ENCODE data around the gene AP2S1. TPM values are rescaled to one million over a fixed set of nuclear protein-coding genes. Genes with fewer than 3 reads are reported as not detected.

AP2S1 gene
- total and polyA plus RNA-seq, 3 experiments from 2014 or later = 74.3 to 121 (median 121) TPM

- Histone ChIP-seq H3K4me1 (ENCODE audit: insufficient read depth, low read length) (peaks cover 46% of the 10 kb centered on the region), H3K4me3 (ENCODE audit: low read length) (no peak overlapping the region), H3K27ac (ENCODE audit: low read depth, low read length) (no peak overlapping the region), H3K36me3 (ENCODE audit: insufficient read depth, low read length) (no peaks in the 10 kb centered on the region), H3K9me3 (ENCODE audit: low read length) (no peaks in the 10 kb centered on the region), H3K27me3 (ENCODE audit: insufficient read depth, low read length, poor library complexity, severe bottlenecking) (no peaks in the 10 kb centered on the region)
- ChIA-PET CTCF (interaction anchor here (0.5 kb wide), 1 partner anchor 284 kb away, joined by 3 read pairs; no protein-coding TSS in a partner anchor), POLR2A (no interaction called here)
- Mint-ChIP-seq H3K4me3 (peak overlapping the region in 4 of 7 donors; percentile 5 to 25 (median 15)), H3K4me1 (peaks cover 11 to 18% (median 15%) of the 10 kb centered on the region in 3 donors), H3K9me3 (no peaks in the 10 kb centered on the region), H3K27me3 (no peaks in the 10 kb centered on the region), H3K27ac (peak overlapping the region; percentile 30 to 71 (median 48)), H3K36me3 (peaks cover 0 to 8% (median 0%) of the 10 kb centered on the region in 3 donors)
- DNase-seq = no peak
Measured at GRCh38 chr19:46866407-46867136, 15.9 kb upstream of the AP2S1 start.

DNA sequence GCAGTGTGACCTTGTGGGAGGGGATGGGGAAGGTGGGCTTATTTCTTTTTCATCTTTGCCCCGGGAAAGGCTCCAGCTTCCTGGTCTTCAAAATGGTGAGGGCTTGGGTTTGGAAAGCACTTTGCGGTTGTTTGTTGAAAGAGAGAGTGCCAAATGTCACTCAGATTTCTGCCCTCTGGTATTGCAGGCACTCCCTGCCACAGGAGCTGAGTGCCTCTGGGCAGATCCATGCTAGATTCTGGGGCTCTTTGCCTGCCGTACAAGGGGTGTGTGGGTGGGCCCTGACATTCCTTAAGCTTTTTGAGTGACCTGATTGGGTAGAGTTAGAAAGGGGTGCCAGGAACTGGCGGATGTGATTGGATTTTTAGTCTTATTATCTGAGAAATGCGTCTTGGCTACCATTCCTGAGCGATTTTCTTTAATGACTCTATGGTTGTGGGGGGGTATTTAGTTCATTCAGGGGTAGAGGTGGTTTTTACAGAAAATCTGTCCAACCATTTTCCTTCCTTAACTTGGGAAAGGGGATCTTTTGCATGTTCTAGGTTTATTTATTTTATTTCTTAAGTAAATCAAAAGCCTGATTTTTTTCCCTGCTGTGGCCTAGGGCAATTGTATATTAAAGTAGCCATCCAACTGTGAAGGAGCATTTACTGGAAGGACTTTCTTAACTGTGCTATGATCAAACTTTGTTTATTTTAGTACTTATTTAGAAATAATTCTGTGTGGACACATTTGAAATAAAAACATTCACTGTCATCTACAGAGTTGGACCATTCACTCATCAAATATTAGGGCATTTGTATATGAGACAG is 13.4 kb upstream of the AP2S1 start:
- Mint-ChIP-seq H3K4me3 (no peak overlapping the region), H3K27me3 (no peaks in the 10 kb centered on the region), H3K36me3 (peaks cover 0 to 12% (median 0%) of the 10 kb centered on the region in 3 donors), H3K27ac (no peak overlapping the region), H3K4me1 (peaks cover 6 to 10% (median 7%) of the 10 kb centered on the region in 3 donors), H3K9me3 (no peaks in the 10 kb centered on the region)
- ChIA-PET CTCF (interaction anchor here (1.6 kb wide), 1 partner anchor 149 kb away, joined by 7 read pairs; no protein-coding TSS in a partner anchor), POLR2A (interaction anchor here (0.6 kb wide), 1 partner anchor 360 kb away, joined by 3 read pairs; no protein-coding TSS in a partner anchor)
- no peaks in the 10 kb centered on the region for H3K9me3 ChIP-seq (ENCODE audit: low read length)
- H3K27me3 ChIP-seq (ENCODE audit: insufficient read depth, low read length, poor library complexity, severe bottlenecking) = no peaks in the 10 kb centered on the region
- peaks cover 52% of the 10 kb centered on the region for H3K4me1 ChIP-seq (ENCODE audit: insufficient read depth, low read length)
- H3K4me3 ChIP-seq (ENCODE audit: low read length) = peak overlapping the region; percentile 21
- no peak for DNase-seq
- H3K36me3 ChIP-seq (ENCODE audit: insufficient read depth, low read length) = no peaks in the 10 kb centered on the region
- H3K27ac ChIP-seq (ENCODE audit: low read depth, low read length) = peak overlapping the region; percentile 21

GRCh38 chr19:46862974-46863632 is 12.5 kb upstream of the AP2S1 start:
- Histone ChIP-seq H3K36me3 (ENCODE audit: insufficient read depth, low read length) (no peaks in the 10 kb centered on the region), H3K27ac (ENCODE audit: low read depth, low read length) (peak overlapping the region; percentile 21), H3K9me3 (ENCODE audit: low read length) (no peaks in the 10 kb centered on the region), H3K27me3 (ENCODE audit: insufficient read depth, low read length, poor library complexity, severe bottlenecking) (no peaks in the 10 kb centered on the region), H3K4me3 (ENCODE audit: low read length) (peak overlapping the region; percentile 86), H3K4me1 (ENCODE audit: insufficient read depth, low read length) (peaks cover 48% of the 10 kb centered on the region)
- Mint-ChIP-seq H3K27ac (no peak overlapping the region), H3K9me3 (no peaks in the 10 kb centered on the region), H3K4me3 (no peak overlapping the region), H3K36me3 (peaks cover 0 to 12% (median 0%) of the 10 kb centered on the region in 3 donors), H3K4me1 (peaks cover 6 to 9% (median 6%) of the 10 kb centered on the region in 3 donors), H3K27me3 (no peaks in the 10 kb centered on the region)
- DNase-seq = no peak
- ChIA-PET CTCF (interaction anchor here (1.6 kb wide), 1 partner anchor 150 kb away, joined by 7 read pairs; no protein-coding TSS in a partner anchor), POLR2A (interaction anchor here (0.6 to 0.7 kb wide), 2 partner anchors 325 to 361 kb away, joined by 3 read pairs; no protein-coding TSS in a partner anchor)

- Histone ChIP-seq H3K4me3 (ENCODE audit: low read length) (peak overlapping the region; percentile 86), H3K9me3 (ENCODE audit: low read length) (no peaks in the 10 kb centered on the region), H3K27me3 (ENCODE audit: insufficient read depth, low read length, poor library complexity, severe bottlenecking) (no peaks in the 10 kb centered on the region), H3K27ac (ENCODE audit: low read depth, low read length) (peak overlapping the region; percentile 67), H3K36me3 (ENCODE audit: insufficient read depth, low read length) (no peaks in the 10 kb centered on the region), H3K4me1 (ENCODE audit: insufficient read depth, low read length) (peaks cover 47% of the 10 kb centered on the region)
- POLR2A ChIA-PET = interaction anchor here (0.7 to 0.8 kb wide), 2 partner anchors 37 to 326 kb away, joined by 3 read pairs; no protein-coding TSS in a partner anchor
- no peak overlapping the region for H3K4me3 Mint-ChIP-seq
- CTCF ChIA-PET = interaction anchor here (1.0 kb wide), 1 partner anchor 151 kb away, joined by 4 read pairs; no protein-coding TSS in a partner anchor
- peaks cover 0 to 12% (median 0%) of the 10 kb centered on the region in 3 donors for H3K36me3 Mint-ChIP-seq
- H3K4me1 Mint-ChIP-seq = peaks cover 4 to 9% (median 6%) of the 10 kb centered on the region in 3 donors
- DNase-seq = no peak
- no peaks in the 10 kb centered on the region for H3K27me3 Mint-ChIP-seq
- no peaks in the 10 kb centered on the region for H3K9me3 Mint-ChIP-seq
- no peak overlapping the region for H3K27ac Mint-ChIP-seq
Measured at GRCh38 chr19:46862503-46862834, 11.8 kb upstream of the AP2S1 start.

DNA sequence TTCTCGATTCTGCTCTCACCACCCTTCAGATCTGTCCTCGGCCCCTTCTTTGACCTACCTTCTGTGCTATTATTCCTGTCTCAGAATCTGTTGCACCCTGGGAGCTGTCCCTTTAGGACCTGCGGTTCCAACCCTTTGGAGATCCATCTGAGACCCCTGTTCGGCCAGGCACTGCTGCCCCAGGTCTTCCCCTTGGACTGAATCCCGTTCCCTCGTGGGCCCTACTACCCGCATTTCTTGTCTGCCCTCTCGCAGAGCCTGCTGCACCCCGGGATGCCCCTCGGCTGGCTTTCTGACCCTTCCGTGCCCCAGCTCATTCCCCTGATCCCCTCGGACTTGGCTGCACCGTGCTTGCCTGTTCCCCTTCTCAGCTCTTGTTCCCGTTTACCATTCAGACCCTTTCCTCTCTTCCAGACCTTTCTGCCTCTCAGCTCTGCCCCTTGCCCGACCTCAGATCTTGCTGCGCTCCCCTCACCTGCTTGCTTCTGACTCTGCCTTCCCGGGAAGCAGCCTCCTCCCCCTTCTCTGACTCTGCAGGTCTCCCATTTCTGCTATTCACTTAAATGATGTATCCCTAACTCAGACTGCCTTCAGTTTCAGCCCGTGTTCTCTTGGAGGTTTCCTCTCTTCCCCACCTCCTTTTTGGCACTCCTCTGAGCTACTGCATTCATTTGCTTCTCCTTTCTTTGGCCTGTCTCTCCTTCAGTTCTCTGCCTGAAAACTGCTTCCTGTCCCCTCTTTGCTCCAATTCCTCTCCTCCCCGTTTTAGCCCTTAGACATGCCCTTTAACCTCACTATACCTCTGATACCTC is 11.3 kb upstream of the AP2S1 start:
- Mint-ChIP-seq H3K4me3 (no peak overlapping the region), H3K9me3 (no peaks in the 10 kb centered on the region), H3K4me1 (peaks cover 4 to 9% (median 6%) of the 10 kb centered on the region in 3 donors), H3K27me3 (no peaks in the 10 kb centered on the region), H3K27ac (no peak overlapping the region), H3K36me3 (peaks cover 0 to 12% (median 0%) of the 10 kb centered on the region in 3 donors)
- peak overlapping the region; percentile 86 for H3K4me3 ChIP-seq (ENCODE audit: low read length)
- peaks cover 42% of the 10 kb centered on the region for H3K4me1 ChIP-seq (ENCODE audit: insufficient read depth, low read length)
- H3K36me3 ChIP-seq (ENCODE audit: insufficient read depth, low read length) = no peaks in the 10 kb centered on the region
- peak overlapping the region; percentile 67 for H3K27ac ChIP-seq (ENCODE audit: low read depth, low read length)
- CTCF ChIA-PET = interaction anchor here (0.7 to 8.1 kb wide), 4 partner anchors 62 to 151 kb away, joined by 3 to 50 read pairs (median 4); no protein-coding TSS in a partner anchor
- no peaks in the 10 kb centered on the region for H3K9me3 ChIP-seq (ENCODE audit: low read length)
- H3K27me3 ChIP-seq (ENCODE audit: insufficient read depth, low read length, poor library complexity, severe bottlenecking) = no peaks in the 10 kb centered on the region
- DNase-seq = peak in 1 of 5 donors; percentile 11
- POLR2A ChIA-PET = interaction anchor here (0.7 to 1.8 kb wide), 5 partner anchors 38 to 326 kb away, joined by 3 to 5 read pairs (median 3); partner anchors contain the start of gene ZC3H4

- Mint-ChIP-seq H3K9me3 (no peaks in the 10 kb centered on the region), H3K4me3 (peak within 1 kb of the TSS; percentile 90 to 99 (median 95)), H3K36me3 (peaks cover 0 to 11% (median 0%) of the 10 kb centered on the region in 3 donors), H3K27me3 (peaks cover 0 to 2% of the 10 kb centered on the region in 2 donors), H3K27ac (peak within 1 kb of the TSS; percentile 87 to 98 (median 96)), H3K4me1 (peaks cover 11 to 16% (median 14%) of the 10 kb centered on the region in 3 donors)
- H3K36me3 ChIP-seq (ENCODE audit: insufficient read depth, low read length) = no peaks in the 10 kb centered on the region
- no peaks in the 10 kb centered on the region for H3K27me3 ChIP-seq (ENCODE audit: insufficient read depth, low read length, poor library complexity, severe bottlenecking)
- peaks cover 41% of the 10 kb centered on the region for H3K4me1 ChIP-seq (ENCODE audit: insufficient read depth, low read length)
- H3K9me3 ChIP-seq (ENCODE audit: low read length) = no peaks in the 10 kb centered on the region
- H3K4me3 ChIP-seq (ENCODE audit: low read length) = peak within 1 kb of the TSS; percentile 86
- ChIA-PET POLR2A (interaction anchor here (0.6 to 1.8 kb wide), 4 partner anchors 93 to 252 kb away, joined by 3 to 5 read pairs (median 4); partner anchors contain the start of gene ZC3H4), CTCF (interaction anchor here (0.7 to 8.1 kb wide), 5 partner anchors 13 to 152 kb away, joined by 3 to 50 read pairs (median 4); no protein-coding TSS in a partner anchor)
- DNase-seq = peak in 2 of 5 donors; percentile 12 to 77
- peak within 1 kb of the TSS; percentile 79 for H3K27ac ChIP-seq (ENCODE audit: low read depth, low read length)
Measured at GRCh38 chr19:46860846-46861690, 10.4 kb upstream of the AP2S1 start, which contains the start of gene ARHGAP35. Gene ARHGAP35, plus strand, starts transcription at chr19:46860997. Its CDS starts 57,679 bp downstream, at chr19:46918676.

Data from CD8-positive, alpha-beta memory T cell (primary cell).